ENCODE measurements around the gene TMEM238. TPM values are rescaled to one million over a fixed set of nuclear protein-coding genes. Genes with fewer than 3 reads are reported as not detected.

TMEM238 gene
- total and polyA plus RNA-seq, 10 of the 15 experiments (the other 5 are each of a cell fraction or from before 2014, with no cell fraction given), result 0.05 to 16.9 (median 0.58) TPM; not detected in 1

GRCh38 chr19:55372316-55373081, 11.6 kb downstream of the TMEM238 start:
- DNase-seq (ENCODE audit: low read depth, low spot score), result no peak
- ChIA-PET CTCF (no interaction called here), SMC1A (ENCODE audit: uncharacterized antibody, unreplicated experiment) (no interaction called here), POLR2A (no interaction called here), RAD21 (ENCODE audit: unreplicated experiment) (no interaction called here)
- ATAC-seq, result peak; percentile 18; the same call in 2 of the 3 replicates
- intact Hi-C loops (cut with micrococcal nuclease; ENCODE audit: unreplicated experiment), result no loop called here
- H3K4me3 ChIP-seq, result no peak overlapping the region
- no peaks in the 10 kb centered on the region for H4K20me1 ChIP-seq (ENCODE audit: control insufficient read depth, insufficient read depth)
- no peak for FAIRE-seq
- no peak overlapping the region for H2AFZ ChIP-seq (ENCODE audit: control insufficient read depth, low read depth, low read length)
- H3K9me3 ChIP-seq (replicated peaks; ENCODE audit: control insufficient read depth, insufficient read depth, low read length), result no peaks in the 10 kb centered on the region
- no TSS peak for BruUV-seq (replicated peaks)
- no peak overlapping the region for H3K4me2 ChIP-seq (ENCODE audit: control insufficient read depth, insufficient read depth)
- H3K9ac ChIP-seq (ENCODE audit: control insufficient read depth, insufficient read depth, low read length), result no peak overlapping the region
- no peak overlapping the region for H3K27ac ChIP-seq (ENCODE audit: control insufficient read depth, insufficient read depth)
- H3K36me3 ChIP-seq (ENCODE audit: control insufficient read depth in 2 of 2, insufficient read depth in 2 of 2, low read length in 1 of 2), result no peaks in the 10 kb centered on the region
- in situ Hi-C loops (cut with MboI), result no loop called here
- no peaks in the 10 kb centered on the region for H3K79me2 ChIP-seq (ENCODE audit: control insufficient read depth, insufficient read depth, low read length)
- no peaks in the 10 kb centered on the region for H3K4me1 ChIP-seq (ENCODE audit: control insufficient read depth, insufficient read depth, low read length)
- peaks cover 3 to 10% of the 10 kb centered on the region in 2 experiments for H3K27me3 ChIP-seq (replicated peaks in 1 of 2; ENCODE audit: control insufficient read depth in 2 of 2, insufficient read depth in 2 of 2, low read length in 1 of 2)
- no peak for TF ChIP-seq ZNF217 (IDR thresholded peaks at IDR 0.05)
- TF ChIP-seq CEBPB (IDR thresholded peaks at IDR 0.05; ENCODE audit: borderline replicate concordance in 1 of 2, low read depth in 2 of 2, low read length in 2 of 2), result no peak
- no peak for TF ChIP-seq MTA2 (IDR thresholded peaks at IDR 0.05; ENCODE audit: low read depth)
- TF ChIP-seq ZBTB33 (IDR thresholded peaks at IDR 0.05), result no peak
- TF ChIP-seq SUZ12 (IDR thresholded peaks at IDR 0.05; ENCODE audit: unreplicated experiment), result no peak
- no peak for TF ChIP-seq TARDBP (IDR thresholded peaks at IDR 0.05; ENCODE audit: borderline replicate concordance)
- TF ChIP-seq TCF12 (IDR thresholded peaks at IDR 0.05; ENCODE audit: low read depth, low read length), result no peak
- no peak for TF ChIP-seq CUX1 (IDR thresholded peaks at IDR 0.05; ENCODE audit: insufficient replicate concordance, low read depth, low read length)
- TF ChIP-seq NFXL1 (IDR thresholded peaks at IDR 0.05; ENCODE audit: borderline replicate concordance), result no peak
- TF ChIP-seq CREM (IDR thresholded peaks at IDR 0.05; ENCODE audit: low read depth), result no peak
- no peak for TF ChIP-seq EGR1 (IDR thresholded peaks at IDR 0.05; ENCODE audit: borderline replicate concordance in 1 of 2, low read depth in 2 of 2, low read length in 2 of 2)
- TF ChIP-seq FOXM1 (IDR thresholded peaks at IDR 0.05; ENCODE audit: low read depth, low read length), result no peak
- no peak for TF ChIP-seq HDAC2 (IDR thresholded peaks at IDR 0.05)
- no peak for TF ChIP-seq MXI1 (IDR thresholded peaks at IDR 0.05; ENCODE audit: low read depth, low read length)
- no peak for TF ChIP-seq RAD21 (IDR thresholded peaks at IDR 0.05; ENCODE audit: insufficient read depth, low read depth, low read length)
- 22% methylated on average over 24 of the region's 24 CpGs for WGBS (ENCODE audit: insufficient coverage, insufficient replicate concordance, low lambda C conversion rate, missing lambda C conversion rate)
